Erythroblast (primary cell): ENCODE measurements around the gene ME3.

Source experiments
- GATA1 ChIP-seq: IDR thresholded peaks from 2 replicates; pipeline ENCODE4 v1.6.1; 2011; ENCODE audit warnings: low read depth, mild to moderate bottlenecking, control low read depth, low read length, moderate library complexity
- POLR2A ChIP-seq: IDR thresholded peaks from 2 replicates; pipeline ENCODE4 v1.6.1; 2011; ENCODE audit warnings: mild to moderate bottlenecking, low read length

- TF ChIP-seq POLR2A (no peak), GATA1 (no peak)
Measured at GRCh38 chr11:86720546-86720945, 48.1 kb upstream of the ME3 start.
